ACHN (cell line): ENCODE measurements around the gene OPCML.
A peak's percentile ranks its signal among the peaks of the same experiment; 100 is the strongest.

Experiments used
- DNase-seq: peaks from one replicate; pipeline ENCODE4 v3.0.0-alpha.2; 2015
- in situ Hi-C: cut with HindIII; loops from 2 replicates; pipeline ENCODE4 v1.10.0; 2017; ENCODE audit warnings: low sequenced_read_pairs, low pct_ligation_motif_present, low pct_unique_long_range_greater_than_20kb

The OPCML gene

DNA sequence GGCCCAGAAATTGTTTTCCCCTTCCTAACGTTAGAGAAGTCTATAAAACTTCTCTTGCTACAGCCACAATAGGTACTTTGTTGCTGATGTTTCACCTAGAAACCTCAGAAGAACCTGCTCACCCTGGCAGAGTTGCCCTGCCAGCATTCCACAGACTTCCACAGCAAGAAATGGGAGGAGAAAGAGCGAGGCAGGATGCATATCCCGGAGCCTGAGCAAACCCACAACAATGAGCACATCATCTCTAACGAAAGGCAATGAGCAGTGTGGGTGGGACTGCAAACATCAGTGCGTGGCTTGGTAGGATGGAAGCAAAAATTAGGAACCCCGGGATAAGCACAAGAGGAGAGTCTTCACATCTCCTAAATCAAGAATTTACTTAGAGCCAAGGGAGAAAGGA, 892.3 kb downstream of the OPCML start:
- no peak for DNase-seq
- in situ Hi-C loops = no loop called here

DNA sequence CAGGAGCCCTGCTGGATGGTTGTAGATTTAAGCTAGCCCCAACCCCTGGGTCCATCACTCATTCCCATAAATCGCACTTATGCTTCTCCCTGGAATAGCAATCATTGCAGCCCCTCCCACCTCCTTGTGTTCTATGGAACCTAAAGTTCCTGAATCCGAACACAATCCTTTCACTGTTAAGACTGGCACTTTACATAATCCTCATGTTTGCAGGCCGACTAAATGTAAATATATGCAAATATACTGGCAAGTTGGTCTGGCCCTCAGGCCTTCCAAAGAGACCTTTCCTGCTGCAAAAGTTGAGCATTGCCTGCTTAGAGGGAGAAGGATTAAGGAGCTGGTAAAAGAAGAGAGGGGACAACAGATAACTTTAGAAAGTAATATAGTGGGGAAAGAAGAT, 892.9 kb downstream of the OPCML start:
- DNase-seq = no peak
- in situ Hi-C loops = no loop called here

DNA sequence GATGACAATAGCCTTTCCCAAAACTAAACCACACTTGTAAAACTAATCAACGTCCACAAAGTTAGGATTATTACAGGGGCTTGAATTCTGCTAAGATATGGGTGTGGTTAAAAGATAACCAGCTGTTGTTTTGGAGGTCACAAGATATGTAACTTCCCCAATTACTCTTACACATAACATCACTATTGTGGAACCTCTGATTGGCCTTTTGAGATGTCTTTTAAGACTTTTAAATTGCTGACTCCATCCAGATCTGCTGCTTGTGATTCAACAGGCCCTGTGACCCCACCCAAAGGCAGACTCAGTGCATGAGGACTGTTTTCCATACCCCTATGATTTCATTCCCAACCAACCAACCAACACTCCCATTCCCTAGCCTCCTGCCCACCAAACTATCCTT, 893.9 kb downstream of the OPCML start:
- in situ Hi-C loops = no loop called here
- DNase-seq = no peak

DNA sequence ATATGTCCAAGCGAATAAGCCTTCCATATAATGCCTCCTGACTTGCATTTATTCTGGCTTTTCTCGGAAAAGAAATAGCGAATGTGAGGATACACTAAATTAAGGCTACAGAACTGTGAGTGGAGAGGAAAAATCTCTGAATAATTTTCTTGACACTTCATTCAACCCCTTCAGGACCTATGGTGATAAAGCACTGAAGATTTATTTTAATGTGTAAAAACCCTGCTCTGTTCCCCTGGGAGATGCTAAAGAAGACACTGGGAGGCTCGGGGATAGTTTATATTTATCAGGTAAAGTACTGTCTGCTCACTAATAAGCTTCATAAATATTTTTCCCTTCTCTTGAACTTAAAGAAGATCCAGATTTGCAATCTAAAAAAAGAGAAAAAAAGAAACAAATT, 895.8 kb downstream of the OPCML start:
- no peak for DNase-seq
- in situ Hi-C loops = no loop called here

DNA sequence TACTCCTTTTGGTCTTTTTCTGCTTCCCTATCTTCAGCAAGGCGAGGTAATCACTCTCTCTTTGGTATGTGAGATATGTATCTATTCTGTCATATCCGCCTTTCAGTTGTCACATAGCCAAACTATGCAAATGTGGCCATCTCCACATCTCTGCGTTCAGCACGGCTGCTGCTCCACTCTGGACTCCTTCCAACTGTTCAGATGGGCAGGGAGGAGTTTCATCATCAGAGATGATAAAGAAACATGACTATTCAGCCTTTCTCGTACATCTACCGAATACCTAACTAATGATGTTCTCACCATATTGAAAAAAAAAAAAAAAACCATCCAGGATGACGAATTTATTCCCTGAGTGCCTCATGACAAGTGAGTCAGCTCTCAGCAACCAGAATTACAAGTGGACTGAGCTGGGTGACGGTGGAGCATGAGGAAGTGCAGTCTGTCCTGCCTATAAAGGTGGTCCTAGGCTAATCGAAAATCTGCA, 899.6 kb downstream of the OPCML start:
- DNase-seq = peak; percentile 92
- in situ Hi-C loops = no loop called here

DNA sequence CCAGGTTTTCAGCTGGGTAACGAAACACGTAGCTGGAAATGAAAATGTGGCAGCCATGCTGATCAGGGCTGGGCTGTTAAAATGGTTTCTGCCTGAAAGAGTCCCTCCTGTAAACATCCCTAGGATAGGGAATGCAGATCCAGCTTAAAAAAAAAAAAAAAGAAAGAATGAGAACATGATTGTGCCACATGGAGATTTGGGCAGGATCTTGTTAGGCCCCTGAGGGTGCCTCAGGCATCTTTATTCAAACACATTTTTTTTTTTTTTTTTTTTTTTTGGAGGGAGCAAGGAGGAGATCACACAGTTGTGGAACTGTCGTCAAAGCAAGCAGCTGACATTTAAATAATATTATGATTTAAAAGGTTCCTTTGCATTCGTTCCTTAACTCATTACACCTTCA, 900.3 kb downstream of the OPCML start:
- in situ Hi-C loops = no loop called here
- DNase-seq = no peak

DNA sequence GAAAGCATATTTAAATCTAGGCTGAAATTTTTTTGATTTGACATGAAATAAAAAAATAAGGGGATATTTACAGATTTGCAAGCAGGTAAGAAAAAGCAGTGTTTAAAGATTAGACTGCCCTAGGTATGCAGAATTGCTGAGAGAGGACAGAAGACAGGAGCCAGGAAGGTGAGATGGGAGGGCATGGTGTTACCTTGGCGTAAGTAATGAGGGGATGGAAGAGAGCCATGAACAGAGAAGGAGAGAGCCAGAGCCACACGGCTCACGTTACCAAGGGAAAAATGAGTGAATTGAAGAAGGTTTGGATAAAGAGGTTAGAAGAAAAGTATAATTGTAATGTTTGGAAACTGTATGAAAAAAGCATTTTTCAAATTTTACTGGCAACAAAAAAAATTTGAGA, 904.3 kb downstream of the OPCML start:
- in situ Hi-C loops = no loop called here
- no peak for DNase-seq

DNA sequence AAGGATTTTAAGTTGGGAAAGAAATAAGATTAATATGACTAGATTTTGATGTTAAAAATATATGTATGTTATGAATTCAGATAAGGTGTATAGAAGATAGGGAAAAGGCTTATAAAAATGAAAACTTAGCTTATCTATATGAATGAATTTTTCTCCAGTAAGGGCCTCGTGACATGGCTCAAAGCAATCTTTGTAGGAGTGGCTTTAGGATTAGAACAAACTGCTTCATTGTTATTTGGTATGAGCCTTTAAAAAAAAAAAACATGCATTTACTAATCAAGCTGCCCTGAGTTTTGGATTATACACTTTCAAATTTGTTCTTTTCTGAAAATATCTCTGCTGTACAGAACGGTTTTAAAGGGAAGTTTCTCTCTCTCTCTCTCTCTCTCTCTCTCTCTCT, 905.9 kb downstream of the OPCML start:
- DNase-seq = no peak
- in situ Hi-C loops = no loop called here

DNA sequence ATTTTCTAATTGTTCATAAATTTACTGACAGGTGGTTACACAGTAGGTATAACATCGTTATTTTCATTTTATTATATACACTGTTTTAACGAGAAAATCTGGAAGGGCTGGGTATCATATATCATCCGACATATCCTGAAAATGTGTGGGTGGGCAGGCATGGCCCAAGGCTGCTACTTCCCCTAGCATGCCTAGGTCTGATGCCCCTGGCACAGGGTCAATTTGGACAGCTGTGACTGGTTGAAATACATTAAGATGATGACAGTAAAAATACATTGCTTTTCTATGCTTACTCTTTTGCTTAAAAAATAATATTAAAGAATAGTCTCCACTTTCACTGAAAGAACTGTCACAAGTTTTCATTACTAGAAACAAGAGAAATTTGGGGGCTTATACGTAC, 908.8 kb downstream of the OPCML start:
- no peak for DNase-seq
- in situ Hi-C loops = no loop called here

DNA sequence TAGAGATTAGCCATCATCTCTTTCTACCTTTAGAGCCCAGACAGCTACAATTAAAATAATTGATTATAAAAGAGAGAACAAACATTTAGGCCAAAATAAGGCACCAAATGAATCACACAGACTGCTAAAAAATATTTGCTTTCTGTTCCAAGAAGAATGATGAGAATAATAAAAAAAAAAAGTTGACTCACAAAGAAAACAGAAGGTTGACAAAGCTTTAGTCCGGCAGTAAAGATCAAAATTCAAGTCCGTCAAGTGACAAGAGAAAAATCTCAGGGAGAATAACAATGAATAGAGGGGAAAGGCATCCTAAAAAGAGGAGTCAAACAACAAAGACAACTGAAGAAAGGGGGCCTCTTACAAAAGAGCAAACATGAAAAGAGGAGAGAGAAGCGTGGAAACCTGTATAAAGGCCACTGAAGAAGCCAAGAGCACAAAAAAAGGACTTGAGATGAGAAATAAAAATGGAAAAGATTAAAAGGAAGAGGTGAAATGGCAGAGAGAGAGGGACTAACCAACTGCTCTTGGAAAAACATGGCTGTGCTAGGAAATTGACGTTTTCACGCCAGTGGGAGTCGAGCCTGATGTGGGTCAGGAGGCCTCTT, 910.2 kb downstream of the OPCML start:
- in situ Hi-C loops = no loop called here
- no peak for DNase-seq

DNA sequence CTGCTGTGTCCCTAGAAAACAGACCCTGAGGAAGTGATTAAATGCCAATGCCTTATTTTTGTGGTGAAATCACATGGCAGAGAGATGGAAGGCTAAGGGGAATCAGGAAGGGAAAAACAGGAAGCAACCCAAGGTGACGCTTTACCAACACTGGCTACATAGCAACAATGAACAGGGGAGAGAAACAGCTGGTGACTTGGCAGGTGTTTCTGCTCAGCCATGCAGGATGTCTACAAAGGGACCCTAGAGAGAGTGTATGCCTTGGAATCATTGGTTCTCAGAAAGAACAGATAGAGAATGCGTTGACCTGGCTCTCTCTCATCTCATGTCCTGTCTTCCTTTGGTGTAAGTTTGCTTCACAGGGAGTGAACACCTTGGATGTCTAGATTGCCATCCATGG, 911.9 kb downstream of the OPCML start:
- DNase-seq = no peak
- in situ Hi-C loops = no loop called here

DNA sequence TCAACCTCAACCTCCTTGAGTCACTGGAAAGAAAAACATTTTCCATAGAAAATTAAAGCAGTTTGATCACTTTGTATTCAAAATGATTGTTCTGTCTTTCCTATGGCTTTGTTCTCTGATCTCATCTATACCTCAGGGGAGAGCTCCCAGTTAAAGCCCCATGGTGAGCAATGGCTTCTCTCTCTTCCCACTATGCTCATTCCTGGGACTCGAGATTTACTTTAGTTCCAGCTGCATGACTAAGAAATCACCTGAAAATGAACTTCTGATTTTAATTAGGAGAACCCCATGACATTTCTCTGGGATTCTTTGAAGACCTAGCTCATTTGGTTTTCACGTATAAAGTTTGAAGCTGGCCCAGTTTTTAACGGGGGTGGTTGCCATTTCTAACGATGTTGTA, 921.5 kb downstream of the OPCML start:
- no peak for DNase-seq
- in situ Hi-C loops = no loop called here

DNA sequence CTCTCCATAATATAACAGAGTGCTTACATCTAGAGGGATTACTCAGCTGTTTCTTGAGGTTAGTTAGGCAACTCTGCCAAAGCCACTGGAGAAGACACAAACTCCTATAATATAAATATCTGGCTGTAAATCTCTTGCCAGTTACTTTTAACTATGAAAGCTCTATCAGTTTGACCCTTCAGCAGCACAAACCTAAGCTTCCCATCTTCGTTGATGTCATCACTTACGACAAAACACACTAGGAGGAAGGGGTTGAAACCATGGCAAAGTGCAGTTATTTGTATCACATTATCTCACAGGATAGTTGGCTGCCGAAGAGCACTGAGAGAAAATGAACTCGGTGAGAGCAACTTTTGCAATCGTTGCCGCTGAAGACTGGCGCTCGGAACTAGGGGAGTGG, 922.1 kb downstream of the OPCML start:
- in situ Hi-C loops = no loop called here
- no peak for DNase-seq

DNA sequence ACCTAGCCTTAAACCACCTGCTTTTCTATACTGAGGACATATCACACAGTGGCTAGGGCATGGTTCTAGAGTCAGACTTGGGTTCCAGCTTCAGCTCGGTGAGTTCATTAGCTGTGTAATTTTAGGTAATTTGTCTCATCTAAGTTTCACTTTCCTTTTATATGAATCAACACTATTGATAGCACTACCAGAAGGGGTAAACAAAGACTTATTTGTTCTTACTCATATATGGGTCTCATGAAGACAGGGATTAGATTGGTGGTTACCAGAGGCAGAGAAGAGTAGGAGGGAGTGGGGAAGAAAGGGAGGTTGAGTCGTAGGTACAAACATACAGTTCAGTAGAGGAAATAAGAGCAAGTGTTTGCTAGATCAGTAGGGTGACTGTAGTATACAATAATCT, 924.7 kb downstream of the OPCML start:
- DNase-seq = no peak
- in situ Hi-C loops = no loop called here

DNA sequence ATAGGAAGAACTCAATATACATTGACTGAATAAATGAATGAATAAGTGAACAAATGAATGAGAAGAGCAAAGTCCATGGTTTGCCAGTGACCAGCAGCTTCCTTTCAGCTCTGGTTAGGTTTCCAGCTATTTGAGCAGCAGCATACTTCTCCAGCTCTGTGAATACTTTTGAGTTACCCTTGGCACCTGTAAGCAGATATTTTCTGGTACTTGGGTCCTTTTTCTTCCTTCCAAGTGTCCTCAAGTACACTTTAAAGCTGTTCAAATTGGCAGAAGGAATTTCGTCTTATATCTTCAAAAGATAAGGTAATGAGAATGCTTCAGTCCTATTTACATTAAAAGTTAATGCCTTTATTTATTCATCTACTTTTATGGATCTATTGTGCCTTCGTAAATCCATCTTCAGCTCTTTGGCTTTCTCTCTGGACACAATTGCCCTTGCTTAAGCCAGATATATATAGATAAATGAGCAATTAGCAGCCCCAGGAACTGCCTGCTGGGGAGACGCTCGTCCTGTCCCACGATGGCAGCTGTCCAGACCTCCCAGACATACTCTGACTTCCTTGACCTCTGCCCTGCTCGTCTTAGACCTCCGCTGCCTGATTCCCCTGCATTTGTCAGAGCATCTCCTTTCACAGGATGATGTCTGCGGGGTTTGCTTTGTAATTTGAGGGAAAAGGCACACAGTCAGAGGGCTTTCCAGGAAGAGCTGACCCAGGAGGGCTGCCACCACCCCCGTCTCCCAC, 926.3 kb downstream of the OPCML start:
- in situ Hi-C loops = no loop called here
- no peak for DNase-seq

DNA sequence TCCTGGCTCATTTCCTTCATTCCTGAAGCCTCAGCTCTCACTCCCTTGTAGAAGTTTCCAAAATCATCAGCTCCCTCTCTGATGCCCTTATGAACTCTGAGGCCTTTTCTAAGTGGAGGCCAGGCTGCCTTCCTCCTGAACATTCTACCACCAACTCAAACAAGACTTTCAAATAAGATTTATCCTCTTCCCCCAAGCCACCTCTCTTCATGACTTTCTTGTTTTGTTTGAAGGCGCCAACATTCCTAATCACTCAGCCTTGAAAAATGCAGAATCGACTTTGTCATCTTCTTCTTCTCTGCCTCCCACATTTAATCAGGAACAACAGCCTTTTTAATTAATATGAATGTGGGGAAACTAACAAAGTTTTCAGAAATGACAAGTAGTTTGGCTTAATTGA, 927.9 kb downstream of the OPCML start:
- in situ Hi-C loops = no loop called here
- no peak for DNase-seq

DNA sequence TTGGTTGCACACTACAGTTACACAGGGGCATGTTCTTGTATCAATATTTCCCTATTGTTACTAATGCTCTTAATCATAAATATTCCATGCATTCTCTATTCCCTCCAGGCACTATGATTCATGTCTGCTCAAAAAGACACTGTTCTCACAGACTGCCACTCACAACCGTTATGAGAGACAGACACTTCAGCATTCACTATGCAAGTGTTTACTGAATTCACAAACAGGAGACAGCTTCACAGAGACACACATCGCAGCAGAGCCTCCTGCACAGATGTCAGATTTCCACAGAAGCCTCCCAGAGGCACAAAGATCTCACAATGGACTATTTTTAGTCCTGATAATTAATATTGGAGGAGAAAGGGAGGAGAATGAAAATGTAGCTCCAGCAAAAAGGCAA, 930.4 kb downstream of the OPCML start:
- DNase-seq = no peak
- in situ Hi-C loops = no loop called here

DNA sequence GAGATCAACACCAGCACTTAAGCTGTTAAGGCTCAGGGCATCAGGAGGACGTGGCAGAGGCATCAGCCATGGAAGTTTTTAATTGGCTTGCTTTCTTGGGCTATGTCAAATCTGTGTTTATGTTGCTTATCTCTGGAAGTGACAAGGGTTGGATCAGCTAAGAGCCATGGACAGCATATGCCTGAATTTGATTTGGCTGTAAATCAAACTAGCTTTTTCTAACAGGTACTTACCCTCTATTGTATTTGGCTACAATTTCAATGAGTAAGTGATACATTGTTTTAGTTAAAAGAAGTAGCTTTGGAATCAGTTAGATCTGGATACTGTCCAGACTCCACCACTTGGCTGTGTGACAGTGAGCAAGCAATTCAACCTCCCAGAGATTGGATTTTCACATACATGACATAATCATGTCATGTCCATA, 936.6 kb downstream of the OPCML start:
- in situ Hi-C loops = no loop called here
- DNase-seq = no peak

DNA sequence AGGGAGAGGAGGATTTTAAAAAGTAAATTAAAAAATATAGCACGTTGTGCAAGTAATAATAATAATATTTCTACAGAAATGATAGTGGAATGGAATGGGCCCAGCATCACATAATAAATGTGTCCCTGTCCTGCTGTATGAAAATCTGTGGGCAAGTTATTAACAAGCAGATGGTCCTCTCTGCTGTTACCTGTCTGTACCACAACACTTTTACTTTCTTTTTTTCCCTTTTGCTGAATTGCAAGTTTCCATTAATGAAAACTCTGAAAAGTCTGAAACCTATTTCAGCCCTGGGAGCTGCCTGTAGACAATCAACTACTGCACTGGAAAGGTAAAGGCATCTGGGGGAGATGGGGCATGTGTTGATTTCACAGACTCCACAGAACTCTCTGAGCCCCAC, 937.1 kb downstream of the OPCML start:
- in situ Hi-C loops = no loop called here
- DNase-seq = no peak

DNA sequence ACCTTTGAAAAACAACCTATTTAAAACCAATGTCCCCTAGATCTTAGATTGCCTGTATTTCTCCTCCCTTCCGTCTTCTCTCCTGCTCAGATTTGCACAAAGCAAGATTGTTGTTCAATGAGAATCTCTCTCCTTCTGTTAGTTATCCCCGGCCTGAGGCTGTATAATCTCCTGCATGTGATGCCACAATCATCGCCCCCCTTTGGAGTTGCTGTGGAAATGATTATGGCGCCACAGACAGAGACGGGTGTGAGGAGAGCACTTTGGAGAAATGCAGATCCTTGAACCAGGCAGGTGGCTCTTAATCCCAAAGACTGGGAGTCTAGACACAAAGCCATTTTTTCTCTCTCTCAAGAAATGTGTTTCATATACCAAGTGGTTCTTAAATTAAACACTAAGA, 941.3 kb downstream of the OPCML start:
- in situ Hi-C loops = no loop called here
- no peak for DNase-seq
